Retinal pigment epithelial cell (primary cell): ENCODE data around the gene ADAR.
A peak's percentile ranks its signal among the peaks of the same experiment; 100 is the strongest.
"Not testable (repeated sequence)": the region's sequence is repeated elsewhere in the genome, so short reads cannot be mapped to it uniquely, and the experiment has no call there.

Experiments
- DNase-seq: peaks from one replicate; pipeline ENCODE4 v3.0.0-alpha.2; 2010; ENCODE audit warnings: low read depth
- H3K4me3 ChIP-seq: 2 replicates; pipeline ENCODE4 v1.5.1; 2011; ENCODE audit warnings: mild to moderate bottlenecking, low read length, control low read depth, moderate library complexity
- CTCF ChIP-seq: conservative IDR thresholded peaks from 2 replicates; pipeline ENCODE4 v1.5.1; 2011; ENCODE audit warnings: low read depth, low read length, control low read depth, inconsistent platforms

Gene ADAR

GRCh38 chr1:154607609-154608396, at the start of gene ADAR:
TSS of gene ADAR (minus strand) at chr1:154608186. CDS start at chr1:154608006, 180 bp downstream.
- peak within 1 kb of the TSS; percentile 79 for H3K4me3 ChIP-seq
- DNase-seq: peak; percentile 86
- no peak for TF ChIP-seq CTCF

- DNase-seq: no peak
- H3K4me3 ChIP-seq: no peak overlapping the region
- no peak for TF ChIP-seq CTCF
Measured at GRCh38 chr1:154657556-154657955, 49.6 kb upstream of the ADAR start.

- no peak for TF ChIP-seq CTCF
- DNase-seq: no peak
Measured at GRCh38 chr1:154652893-154653292, 44.9 kb upstream of the ADAR start.

GRCh38 chr1:154644724-154645123, 36.7 kb upstream of the ADAR start:
- not testable (repeated sequence) for H3K4me3 ChIP-seq, DNase-seq

More at GRCh38 chr1:154652893-154653292, 44.9 kb upstream of the ADAR start:
- no peak overlapping the region for H3K4me3 ChIP-seq

GRCh38 chr1:154641534-154641933, 33.5 kb upstream of the ADAR start:
- H3K4me3 ChIP-seq: no peak overlapping the region
- no peak for TF ChIP-seq CTCF
- no peak for DNase-seq

- no peak for TF ChIP-seq CTCF
- DNase-seq: no peak
- no peak overlapping the region for H3K4me3 ChIP-seq
Measured at GRCh38 chr1:154639876-154640275, 31.9 kb upstream of the ADAR start.

- no peak for TF ChIP-seq CTCF
- no peak for DNase-seq
- no peak overlapping the region for H3K4me3 ChIP-seq
Measured at GRCh38 chr1:154635171-154635570, 27.2 kb upstream of the ADAR start.
